Vagina (tissue), 2 donors: ENCODE measurements around the gene PHC2.

ENCODE experiments used
- CTCF ChIP-seq, 3 experiments: fragments of 450-650 bp in 2 of 3; fragments of 200-600 bp in 1 of 3; sonication (generic) in 1 of 3; IDR thresholded peaks; one replicate each; pipeline ENCODE4 v1.5.1; 2017 to 2019; ENCODE audit warnings: antibody characterized with exemption in 3 of 3, mild to moderate bottlenecking in 2 of 3, moderate library complexity in 2 of 3
- POLR2A ChIP-seq, 2 donors: fragments of 450-650 bp; IDR thresholded peaks; one replicate each; pipeline ENCODE4 v1.6.1; 2017; ENCODE audit warnings: antibody characterized with exemption in 2 of 2, mild to moderate bottlenecking in 2 of 2, moderate library complexity in 2 of 2

GRCh38 chr1:33295023-33295422 lies 135.9 kb downstream of the PHC2 start:
- no peak for TF ChIP-seq CTCF (IDR thresholded peaks at IDR 0.05)
- no peak for TF ChIP-seq POLR2A (IDR thresholded peaks at IDR 0.05)
